Lower lobe of right lung (tissue), 2 donors: ENCODE data around the gene NBEAL2. TPM values are rescaled to one million over a fixed set of nuclear protein-coding genes. Genes with fewer than 3 reads are reported as not detected.

Experiments used
- ATAC-seq, 2 donors: fragments of 200-7000 bp; cut with Tn5 transposase; one replicate each; pipeline ENCODE4 v1.9.1; 2020 to 2022; ENCODE audit warnings: mild to moderate bottlenecking in 2 of 2, moderate library complexity in 2 of 2
- DNase-seq: peaks from one replicate; pipeline ENCODE4 v3.0.0-alpha.2; 2020
- H3K27ac ChIP-seq: fragments of 200-600 bp; one replicate; pipeline ENCODE4 v1.8.0; 2022
- H3K27me3 ChIP-seq: fragments of 200-600 bp; one replicate; pipeline ENCODE4 v1.8.0; 2022; ENCODE audit warnings: low read depth
- H3K36me3 ChIP-seq: fragments of 200-600 bp; one replicate; pipeline ENCODE4 v1.8.0; 2022; ENCODE audit warnings: mild to moderate bottlenecking
- H3K4me1 ChIP-seq: fragments of 200-600 bp; one replicate; pipeline ENCODE4 v1.8.0; 2022
- H3K4me3 ChIP-seq: fragments of 200-600 bp; one replicate; pipeline ENCODE4 v1.8.0; 2022; ENCODE audit warnings: mild to moderate bottlenecking
- H3K9me3 ChIP-seq: fragments of 200-600 bp; one replicate; pipeline ENCODE4 v1.8.0; 2022
- CTCF ChIP-seq: fragments of 200-600 bp; IDR thresholded peaks from one replicate; pipeline ENCODE4 v1.8.0; 2022; ENCODE audit warnings: antibody characterized with exemption, mild to moderate bottlenecking
- intact Hi-C: fragments of 100-400 bp; cut with DNase I; formaldehyde crosslinking; loops from one replicate; pipeline ENCODE4 v1.11.0; 2022
- long read RNA-seq: library from polyadenylated mRNA; unstranded; transcript quantifications from one replicate; pipeline ENCODE4 v2.0.0, GENCODE V29; 2021
- total RNA-seq: library from RNA; stranded (reverse); fragmentation: NEBNext Ultra II Directional; extraction: Animal tissue kit (Norgen Biotek cat#: 25700); gene quantifications from one replicate; pipeline ENCODE4 v1.2.1, GENCODE V29; 2021
- donor health status: DM: no; HTN: yes; CAD: no; lungs with severe emphysema.

NBEAL2 gene
- total RNA-seq: 97.0 TPM
- long read RNA-seq, partial matches to known transcripts: 58 of 80 reads
- long read RNA-seq, other reads (novel, unspliced or antisense): 22 of 80 reads

- Histone ChIP-seq H3K27ac (peak within 1 kb of the TSS; percentile 91), H3K4me3 (peak within 1 kb of the TSS; percentile 75), H3K4me1 (peaks cover 63% of the 10 kb centered on the region), H3K9me3 (no peaks in the 10 kb centered on the region), H3K27me3 (no peaks in the 10 kb centered on the region), H3K36me3 (peaks cover under 1% of the 10 kb centered on the region)
- intact Hi-C loops: no loop called here
- DNase-seq (peak; percentile 99), ATAC-seq (peak; percentile 87 to 94)
- TF ChIP-seq CTCF: peak; percentile 12
Measured at GRCh38 chr3:46978985-46979944, at the start of gene NBEAL2. TSS of gene NBEAL2 (plus strand) at chr3:46979666. CDS start at chr3:46979862, 196 bp downstream.

GRCh38 chr3:46930166-46930944 is 49.1 kb upstream of the NBEAL2 start:
- Histone ChIP-seq H3K9me3 (no peaks in the 10 kb centered on the region), H3K4me1 (peaks cover 98% of the 10 kb centered on the region), H3K4me3 (peak overlapping the region; percentile 2)

GRCh38 chr3:46930945-46931403 is 48.5 kb upstream of the NBEAL2 start:
- intact Hi-C loops: no loop called here
- no peaks in the 10 kb centered on the region for H3K27me3 ChIP-seq
- peak; percentile 41 to 53 for ATAC-seq
- peak overlapping the region; percentile 85 for H3K27ac ChIP-seq
- TF ChIP-seq CTCF: no peak
- H3K9me3 ChIP-seq: no peaks in the 10 kb centered on the region
- peak; percentile 72 for DNase-seq
- peak overlapping the region; percentile 2 for H3K4me3 ChIP-seq
- peaks cover 7% of the 10 kb centered on the region for H3K36me3 ChIP-seq
- H3K4me1 ChIP-seq: peaks cover 98% of the 10 kb centered on the region

More at GRCh38 chr3:46930166-46930944, 49.1 kb upstream of the NBEAL2 start:
- H3K27me3 ChIP-seq: no peaks in the 10 kb centered on the region
- DNase-seq (peak; percentile 73), ATAC-seq (peak; percentile 2 to 46)
- no peak for TF ChIP-seq CTCF
- peak overlapping the region; percentile 85 for H3K27ac ChIP-seq
- intact Hi-C loops: no loop called here
- peaks cover 13% of the 10 kb centered on the region for H3K36me3 ChIP-seq

GRCh38 chr3:46931631-46932331 is 47.7 kb upstream of the NBEAL2 start:
- H3K4me3 ChIP-seq: no peak overlapping the region
- H3K9me3 ChIP-seq: no peaks in the 10 kb centered on the region
- no peak for TF ChIP-seq CTCF
- intact Hi-C loops: no loop called here
- peak overlapping the region; percentile 85 for H3K27ac ChIP-seq
- H3K4me1 ChIP-seq: peaks cover 98% of the 10 kb centered on the region
- ATAC-seq (peak; percentile 31 to 55), DNase-seq (peak; percentile 91)
- H3K36me3 ChIP-seq: peaks cover 6% of the 10 kb centered on the region
- no peaks in the 10 kb centered on the region for H3K27me3 ChIP-seq
